ENCODE results near the gene CPB2.

The CPB2 gene

DNA sequence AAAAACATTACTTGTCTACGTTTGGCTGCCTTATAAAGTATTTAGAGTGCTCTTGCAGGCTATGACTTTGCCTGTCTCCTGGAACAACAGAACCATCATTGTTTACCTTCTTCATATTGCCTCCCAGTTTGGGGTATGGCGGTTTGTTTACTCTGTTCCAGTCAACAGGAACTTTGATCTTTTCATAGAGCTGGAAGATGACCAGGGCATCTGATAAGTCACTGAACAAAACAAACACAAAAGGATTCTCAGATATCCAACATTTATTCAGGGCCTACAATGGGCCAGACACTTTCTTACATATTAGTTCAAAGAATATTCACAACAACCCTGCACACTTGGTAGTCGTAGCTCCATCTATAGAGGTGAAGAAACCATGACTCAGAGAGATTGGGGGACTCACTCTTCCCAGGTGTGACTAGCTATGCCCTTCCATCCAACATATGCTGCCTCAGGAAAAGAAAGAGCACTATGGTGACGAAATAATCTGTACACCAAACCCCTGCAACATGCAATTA lies 38.4 kb upstream of the CPB2 start:
- Histone ChIP-seq H3K27me3 (no peaks in the 10 kb centered on the region), H3K36me3 (peaks cover 98 to 100% (median 98%) of the 10 kb centered on the region in 11 experiments), H3K27ac (no peak overlapping the region), H3K9me3 (replicated peaks in 1 of 11) (no peaks in the 10 kb centered on the region), H3K4me3 (no peak overlapping the region), H4K20me1 (peaks cover 0 to 100% (median 95%) of the 10 kb centered on the region in 11 experiments; a peak in 20 of 22 replicates), H3K4me2 (no peak overlapping the region), H3K9ac (no peak overlapping the region), H3K4me1 (no peaks in the 10 kb centered on the region)
- no peak for TF ChIP-seq Cebpa-rat (IDR thresholded peaks at IDR 0.05)

DNA sequence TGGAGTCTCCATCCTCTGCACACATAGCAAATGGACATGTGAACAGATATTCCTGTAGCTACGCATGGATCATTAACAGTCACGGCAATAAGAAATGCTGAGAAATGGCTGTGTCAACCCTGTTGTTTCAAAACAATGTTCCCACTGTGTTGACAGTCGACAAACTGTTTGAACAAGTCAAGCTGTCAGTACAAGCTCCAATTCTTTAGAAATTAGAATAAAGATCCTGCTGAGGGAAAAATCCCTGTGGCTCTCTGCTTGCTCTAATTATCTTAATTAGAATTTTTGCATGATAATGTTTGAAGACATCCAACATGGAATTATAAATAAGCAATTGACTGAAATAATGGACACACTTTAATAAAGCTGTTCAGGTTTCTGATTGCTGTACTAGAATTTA lies 37.9 kb upstream of the CPB2 start:
- H3K9me3 ChIP-seq (replicated peaks in 1 of 11), result no peaks in the 10 kb centered on the region
- H3K36me3 ChIP-seq, result peaks cover 98 to 100% (median 98%) of the 10 kb centered on the region in 11 experiments
- H3K4me3 ChIP-seq, result no peak overlapping the region
- no peaks in the 10 kb centered on the region for H3K4me1 ChIP-seq
- peaks cover 0 to 100% (median 95%) of the 10 kb centered on the region in 11 experiments; a peak in 20 of 22 replicates for H4K20me1 ChIP-seq
- H3K27me3 ChIP-seq, result no peaks in the 10 kb centered on the region
- H3K4me2 ChIP-seq, result no peak overlapping the region
- no peak overlapping the region for H3K27ac ChIP-seq
- H3K9ac ChIP-seq, result no peak overlapping the region
- TF ChIP-seq Cebpa-rat (IDR thresholded peaks at IDR 0.05), result no peak

GRCh38 chr13:46140044-46140443 lies 35.2 kb upstream of the CPB2 start:
- Histone ChIP-seq H4K20me1 (peaks cover 0 to 100% (median 99%) of the 10 kb centered on the region in 11 experiments; a peak in 18 of 22 replicates), H3K36me3 (peaks cover 100% of the 10 kb centered on the region in 11 experiments)

GRCh38 chr13:46137627-46138317 lies 32.9 kb upstream of the CPB2 start:
- peaks cover 100% of the 10 kb centered on the region in 11 experiments for H3K36me3 ChIP-seq
- H3K4me2 ChIP-seq, result no peak overlapping the region

More at GRCh38 chr13:46140044-46140443, 35.2 kb upstream of the CPB2 start:
- H3K9me3 ChIP-seq (replicated peaks in 1 of 11), result no peaks in the 10 kb centered on the region
- no peaks in the 10 kb centered on the region for H3K4me1 ChIP-seq
- no peak overlapping the region for H3K4me2 ChIP-seq
- H3K27me3 ChIP-seq, result no peaks in the 10 kb centered on the region
- no peak for TF ChIP-seq Cebpa-rat (IDR thresholded peaks at IDR 0.05)
- H3K4me3 ChIP-seq, result no peak overlapping the region
- H3K27ac ChIP-seq, result no peak overlapping the region
- H3K9ac ChIP-seq, result peak overlapping the region in 1 of 11 experiments; percentile 27; a peak in 1 of 22 replicates

DNA sequence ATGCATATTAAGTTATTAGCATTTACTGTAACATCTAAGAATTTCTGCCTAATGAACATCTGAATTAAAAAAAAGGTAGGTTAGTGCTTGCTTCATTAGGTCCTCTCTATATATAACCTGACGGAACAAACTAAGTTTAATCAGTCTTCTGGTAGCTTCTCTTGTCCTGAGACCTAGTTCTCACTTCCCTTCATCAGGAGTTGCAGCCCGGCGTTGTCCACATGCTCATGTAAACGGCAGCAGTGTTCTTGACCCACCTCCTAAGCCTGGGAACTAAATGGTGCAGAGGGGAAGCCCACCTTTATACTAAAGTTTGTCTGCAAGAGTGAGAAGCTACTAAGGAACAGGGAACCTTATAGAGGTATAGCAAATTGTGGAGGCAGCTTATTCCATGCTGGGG lies 31.9 kb upstream of the CPB2 start:
- Histone ChIP-seq H3K4me3 (no peak overlapping the region), H3K9me3 (replicated peaks in 1 of 11) (no peaks in the 10 kb centered on the region), H3K9ac (no peak overlapping the region), H3K4me2 (no peak overlapping the region), H3K27me3 (no peaks in the 10 kb centered on the region), H4K20me1 (peaks cover 0 to 100% (median 99%) of the 10 kb centered on the region in 11 experiments; a peak in 20 of 22 replicates), H3K36me3 (peaks cover 100% of the 10 kb centered on the region in 11 experiments), H3K4me1 (no peaks in the 10 kb centered on the region), H3K27ac (no peak overlapping the region)
- TF ChIP-seq Cebpa-rat (IDR thresholded peaks at IDR 0.05), result no peak

More at GRCh38 chr13:46137627-46138317, 32.9 kb upstream of the CPB2 start:
- no peaks in the 10 kb centered on the region for H3K9me3 ChIP-seq (replicated peaks in 1 of 11)
- no peak for TF ChIP-seq Cebpa-rat (IDR thresholded peaks at IDR 0.05)
- no peak overlapping the region for H3K4me3 ChIP-seq
- no peaks in the 10 kb centered on the region for H3K4me1 ChIP-seq
- H3K27ac ChIP-seq, result no peak overlapping the region
- H3K27me3 ChIP-seq, result no peaks in the 10 kb centered on the region
- H3K9ac ChIP-seq, result no peak overlapping the region
- H4K20me1 ChIP-seq, result peaks cover 0 to 100% (median 99%) of the 10 kb centered on the region in 11 experiments; a peak in 19 of 22 replicates

GRCh38 chr13:46134961-46135522 lies 30.2 kb upstream of the CPB2 start:
- no peak overlapping the region for H3K9ac ChIP-seq
- peak overlapping the region in 1 of 11 experiments; percentile 1; a peak in 1 of 22 replicates for H3K27ac ChIP-seq
- no peak overlapping the region for H3K4me2 ChIP-seq
- H3K9me3 ChIP-seq (replicated peaks in 1 of 11), result no peaks in the 10 kb centered on the region
- H4K20me1 ChIP-seq, result peaks cover 0 to 100% (median 100%) of the 10 kb centered on the region in 11 experiments; a peak in 20 of 22 replicates
- H3K4me3 ChIP-seq, result no peak overlapping the region
- no peaks in the 10 kb centered on the region for H3K27me3 ChIP-seq
- H3K4me1 ChIP-seq, result no peaks in the 10 kb centered on the region
- no peak for TF ChIP-seq Cebpa-rat (IDR thresholded peaks at IDR 0.05)
- H3K36me3 ChIP-seq, result peaks cover 100% of the 10 kb centered on the region in 11 experiments

DNA sequence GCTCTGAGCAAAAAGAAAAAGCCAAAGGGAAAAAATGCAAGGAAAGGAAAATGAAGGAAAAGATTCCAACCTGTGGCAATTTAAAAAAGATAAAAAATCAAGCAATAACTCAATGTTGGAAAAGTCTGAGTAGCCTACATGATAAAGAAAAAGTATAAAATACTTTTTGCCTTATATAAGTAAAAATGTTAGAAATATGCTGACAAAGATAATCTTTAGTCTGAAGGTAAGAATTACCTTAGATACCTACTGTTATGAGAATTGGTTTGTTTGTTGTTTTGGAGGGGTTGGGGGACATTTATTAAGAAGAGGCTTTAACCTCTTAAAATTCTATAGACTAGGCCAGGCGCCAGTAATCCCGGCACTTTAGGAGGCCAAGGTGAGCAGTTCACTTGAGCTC lies 29.7 kb upstream of the CPB2 start:
- peaks cover 100% of the 10 kb centered on the region in 11 experiments for H3K36me3 ChIP-seq
- H3K9ac ChIP-seq, result no peak overlapping the region
- no peaks in the 10 kb centered on the region for H3K9me3 ChIP-seq (replicated peaks in 1 of 11)
- H3K27ac ChIP-seq, result no peak overlapping the region
- peaks cover 0 to 100% (median 100%) of the 10 kb centered on the region in 11 experiments; a peak in 20 of 22 replicates for H4K20me1 ChIP-seq
- no peak overlapping the region for H3K4me3 ChIP-seq
- no peak for TF ChIP-seq Cebpa-rat (IDR thresholded peaks at IDR 0.05)
- no peaks in the 10 kb centered on the region for H3K27me3 ChIP-seq
- no peak overlapping the region for H3K4me2 ChIP-seq
- no peaks in the 10 kb centered on the region for H3K4me1 ChIP-seq

- peaks cover 100% of the 10 kb centered on the region in 11 experiments for H3K36me3 ChIP-seq
- H3K9ac ChIP-seq, result no peak overlapping the region
- no peaks in the 10 kb centered on the region for H3K27me3 ChIP-seq
- H3K4me3 ChIP-seq, result no peak overlapping the region
- H3K4me2 ChIP-seq, result no peak overlapping the region
- H3K27ac ChIP-seq, result no peak overlapping the region
- TF ChIP-seq Cebpa-rat (IDR thresholded peaks at IDR 0.05), result no peak
- peaks cover 0 to 9% (median 2%) of the 10 kb centered on the region in 10 experiments; a peak in 7 of 20 replicates for H3K4me1 ChIP-seq
- peaks cover 6 to 100% (median 97%) of the 10 kb centered on the region in 11 experiments; a peak in 21 of 22 replicates for H4K20me1 ChIP-seq
- H3K9me3 ChIP-seq (replicated peaks in 1 of 11), result no peaks in the 10 kb centered on the region
Measured at GRCh38 chr13:46132109-46132508, 27.3 kb upstream of the CPB2 start.

DNA sequence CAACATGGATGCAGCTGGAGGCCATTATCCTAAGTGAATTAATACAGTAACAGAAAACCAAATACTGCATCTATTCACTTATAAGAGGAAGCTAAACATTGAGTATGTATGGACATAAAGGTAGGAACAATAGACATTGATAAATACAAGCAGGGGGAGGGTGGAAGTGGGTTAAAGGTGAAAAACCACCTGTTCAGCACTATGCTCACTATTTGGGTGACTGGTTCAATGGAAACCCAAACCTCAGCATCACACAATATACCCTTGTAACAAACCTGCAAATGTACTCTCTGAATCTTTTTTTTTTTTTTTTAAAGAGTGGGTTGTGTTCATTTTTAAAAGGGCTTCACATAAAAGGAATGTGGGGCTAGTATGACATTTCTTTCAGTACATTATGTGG lies 26.9 kb upstream of the CPB2 start:
- peaks cover 0 to 13% (median 6%) of the 10 kb centered on the region in 10 experiments; a peak in 7 of 20 replicates for H3K4me1 ChIP-seq
- H3K4me2 ChIP-seq, result no peak overlapping the region
- no peaks in the 10 kb centered on the region for H3K27me3 ChIP-seq
- H3K36me3 ChIP-seq, result peaks cover 100% of the 10 kb centered on the region in 11 experiments
- H4K20me1 ChIP-seq, result peaks cover 7 to 100% (median 97%) of the 10 kb centered on the region in 11 experiments; a peak in 21 of 22 replicates
- no peak overlapping the region for H3K27ac ChIP-seq
- no peaks in the 10 kb centered on the region for H3K9me3 ChIP-seq (replicated peaks in 1 of 11)
- TF ChIP-seq Cebpa-rat (IDR thresholded peaks at IDR 0.05), result no peak
- no peak overlapping the region for H3K9ac ChIP-seq
- no peak overlapping the region for H3K4me3 ChIP-seq

All from BLaER1 treated with 17β-estradiol and CSF1 and Interleukin-3, amounts not matched to agents 10 nM and 100 nM (cell line).